ENCODE results near the gene CDH16.

- TF ChIP-seq, protein P1, sequence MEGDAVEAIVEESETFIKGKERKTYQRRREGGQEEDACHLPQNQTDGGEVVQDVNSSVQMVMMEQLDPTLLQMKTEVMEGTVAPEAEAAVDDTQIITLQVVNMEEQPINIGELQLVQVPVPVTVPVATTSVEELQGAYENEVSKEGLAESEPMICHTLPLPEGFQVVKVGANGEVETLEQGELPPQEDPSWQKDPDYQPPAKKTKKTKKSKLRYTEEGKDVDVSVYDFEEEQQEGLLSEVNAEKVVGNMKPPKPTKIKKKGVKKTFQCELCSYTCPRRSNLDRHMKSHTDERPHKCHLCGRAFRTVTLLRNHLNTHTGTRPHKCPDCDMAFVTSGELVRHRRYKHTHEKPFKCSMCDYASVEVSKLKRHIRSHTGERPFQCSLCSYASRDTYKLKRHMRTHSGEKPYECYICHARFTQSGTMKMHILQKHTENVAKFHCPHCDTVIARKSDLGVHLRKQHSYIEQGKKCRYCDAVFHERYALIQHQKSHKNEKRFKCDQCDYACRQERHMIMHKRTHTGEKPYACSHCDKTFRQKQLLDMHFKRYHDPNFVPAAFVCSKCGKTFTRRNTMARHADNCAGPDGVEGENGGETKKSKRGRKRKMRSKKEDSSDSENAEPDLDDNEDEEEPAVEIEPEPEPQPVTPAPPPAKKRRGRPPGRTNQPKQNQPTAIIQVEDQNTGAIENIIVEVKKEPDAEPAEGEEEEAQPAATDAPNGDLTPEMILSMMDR (conservative IDR thresholded peaks at IDR 0.05; ENCODE audit: low read length) = no peak
- TF ChIP-seq EZH2phosphoT487 (IDR thresholded peaks at IDR 0.05; ENCODE audit: borderline replicate concordance) = no peak
Observed at GRCh38 chr16:66904428-66904845, 14.2 kb downstream of the CDH16 start.

All from Loucy (cell line).